Raji (cell line): ENCODE measurements around the gene BTBD10.

Source experiments
- POLR2A ChIP-seq: IDR thresholded peaks from 2 replicates; pipeline ENCODE4 v1.6.1; 2011; ENCODE audit warnings: low read depth, low read length, control low read depth; ENCODE audit not compliant: insufficient read depth

The BTBD10 gene

DNA sequence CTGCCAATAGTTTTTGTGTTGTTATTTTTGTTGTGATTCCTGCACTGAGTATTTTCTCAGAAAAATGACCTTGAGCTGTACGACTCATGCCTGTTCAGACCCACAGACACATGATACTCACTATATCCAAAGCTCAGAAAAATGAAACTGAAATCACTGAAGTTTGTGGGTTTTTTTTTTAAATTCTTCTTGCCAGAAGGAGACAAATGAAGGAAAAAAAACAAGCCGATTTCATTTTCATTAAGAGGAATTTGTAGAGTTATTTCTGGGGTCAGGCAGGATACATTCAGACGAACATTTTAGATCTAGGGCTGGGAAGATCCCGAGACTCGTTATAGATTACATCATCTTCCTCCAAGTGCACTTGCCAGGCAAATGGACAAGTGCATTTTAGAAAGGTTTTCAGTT, 125.0 kb downstream of the BTBD10 start:
- TF ChIP-seq POLR2A: no peak
